Epithelial cell of prostate (primary cell): ENCODE data around the gene HPS4.

Experiments used
- DNase-seq: peaks from one replicate; pipeline ENCODE4 v3.0.0-alpha.2; 2011; ENCODE audit warnings: low read depth, low spot score
- H3K27ac ChIP-seq: fragments of 450-650 bp; 2 replicates; pipeline ENCODE4 v1.5.1; 2017; ENCODE audit warnings: mild to moderate bottlenecking

HPS4 gene

DNA sequence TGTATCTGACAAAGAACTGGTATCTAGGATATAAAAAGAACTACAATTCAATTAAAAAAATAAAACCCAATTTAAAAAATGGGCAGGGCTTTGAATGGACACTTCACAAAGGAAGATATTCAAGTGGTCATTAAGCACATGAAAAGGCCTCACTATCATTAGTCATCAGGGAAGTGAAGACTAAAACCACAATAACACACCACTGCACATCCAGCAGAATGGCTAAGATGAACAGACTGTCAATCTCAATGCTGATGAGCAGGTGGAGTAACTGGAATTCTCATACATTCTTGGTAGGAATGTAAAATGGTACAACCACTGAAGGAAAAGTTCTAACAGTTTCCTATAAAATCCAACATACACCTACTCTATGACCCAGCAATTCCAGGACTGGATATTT lies 8.9 kb downstream of the HPS4 start:
- H3K27ac ChIP-seq, result peak overlapping the region; percentile 31
- no peak for DNase-seq

DNA sequence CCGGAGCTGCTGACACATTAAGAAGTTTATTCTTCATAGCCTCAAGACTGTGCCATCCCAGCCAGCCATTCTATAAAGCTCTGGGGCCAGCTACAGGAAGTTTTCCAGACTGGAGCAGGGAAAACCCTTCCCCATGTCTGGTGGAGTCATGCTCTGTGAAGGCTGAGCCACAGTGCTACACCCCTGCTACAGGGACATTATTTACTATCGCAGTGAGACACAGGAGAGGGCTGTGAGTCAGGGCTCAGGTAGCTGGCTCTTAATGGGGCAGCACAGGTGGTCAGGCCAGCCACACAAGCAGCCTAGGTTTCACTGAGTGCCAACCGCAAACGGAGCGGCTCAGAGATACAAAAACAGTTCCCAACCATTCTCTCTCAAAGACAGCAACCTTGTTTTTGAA lies 12.1 kb downstream of the HPS4 start:
- H3K27ac ChIP-seq, result peak overlapping the region; percentile 93
- peak; percentile 92 for DNase-seq

DNA sequence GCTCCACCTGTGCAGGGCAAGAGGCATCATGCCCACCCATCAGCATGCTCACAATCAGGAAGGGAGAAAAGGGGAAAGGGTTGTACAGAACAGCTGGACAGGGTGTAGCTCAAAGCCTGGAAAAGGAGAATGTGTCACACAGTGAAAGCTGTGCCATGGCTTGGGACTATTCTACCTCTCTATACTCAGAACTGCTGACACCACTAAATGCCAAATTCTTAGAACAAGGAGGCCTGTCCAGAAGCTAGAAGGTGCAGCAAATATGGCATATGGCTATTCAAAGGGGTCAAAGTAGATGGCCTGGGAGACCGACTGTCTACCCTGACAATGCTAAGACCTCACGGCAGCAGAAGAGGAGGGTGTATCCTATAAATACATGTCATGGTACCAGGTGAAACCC lies 12.8 kb downstream of the HPS4 start:
- no peak for DNase-seq
- peak overlapping the region; percentile 93 for H3K27ac ChIP-seq

DNA sequence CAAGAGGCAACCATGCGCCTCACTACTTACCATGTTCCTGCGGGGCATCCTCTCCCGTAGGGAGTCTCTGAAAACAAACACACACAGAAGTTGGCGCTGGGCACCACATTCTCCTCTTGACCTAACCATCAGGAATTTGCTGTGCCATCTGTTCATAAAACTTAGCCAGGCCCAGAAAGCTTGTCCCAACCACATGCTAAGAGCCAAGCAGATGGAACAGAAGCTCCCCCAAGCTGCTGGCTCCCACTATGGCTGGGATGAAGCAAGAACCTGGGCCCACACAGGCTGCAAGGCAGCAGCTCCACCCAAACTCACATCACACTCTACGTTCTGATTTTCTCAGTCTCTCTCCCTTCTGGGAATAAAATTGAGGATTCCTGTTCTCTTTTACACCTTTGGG lies 17.4 kb downstream of the HPS4 start:
- no peak overlapping the region for H3K27ac ChIP-seq
- no peak for DNase-seq

DNA sequence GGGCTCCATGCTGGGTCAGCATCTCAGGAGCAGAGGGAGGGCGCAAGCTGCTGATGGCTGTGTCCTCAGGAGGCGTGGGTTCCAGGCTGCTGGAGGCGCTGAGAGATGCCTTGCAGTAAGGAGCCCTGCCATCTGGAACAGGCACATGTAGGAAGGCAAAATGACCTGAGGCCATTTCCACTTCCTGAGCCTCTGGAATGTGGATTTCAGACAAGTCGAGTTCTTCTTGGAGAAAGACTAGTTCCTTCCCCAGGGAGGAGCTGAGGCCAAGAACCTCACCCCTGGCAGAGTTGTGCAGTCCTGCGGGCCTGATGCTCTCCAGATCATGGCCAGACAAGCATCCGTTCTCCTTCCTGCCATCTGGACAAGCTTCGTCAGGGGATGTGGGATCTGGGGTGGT lies 19.3 kb downstream of the HPS4 start:
- no peak for DNase-seq
- H3K27ac ChIP-seq, result no peak overlapping the region

DNA sequence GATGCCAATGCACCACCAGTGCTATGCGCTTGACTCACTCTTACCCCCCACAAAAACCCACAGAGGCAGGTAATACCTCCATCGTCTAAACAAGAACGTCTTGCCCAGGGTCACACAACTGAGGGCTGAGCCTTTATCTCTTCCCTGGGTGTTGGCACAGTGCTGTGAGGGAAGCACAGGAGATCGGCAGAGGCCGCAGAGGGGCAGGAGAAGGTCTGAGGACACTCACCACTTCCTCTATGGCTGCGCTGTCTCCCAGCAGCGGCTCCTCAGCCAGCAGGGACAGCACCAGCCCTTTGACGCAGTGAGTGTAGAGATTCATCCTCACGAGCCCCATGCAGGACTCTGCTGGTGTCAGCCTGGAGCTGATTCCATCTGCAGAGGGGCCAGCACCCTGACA lies 19.9 kb downstream of the HPS4 start:
- no peak for DNase-seq
- H3K27ac ChIP-seq, result no peak overlapping the region

DNA sequence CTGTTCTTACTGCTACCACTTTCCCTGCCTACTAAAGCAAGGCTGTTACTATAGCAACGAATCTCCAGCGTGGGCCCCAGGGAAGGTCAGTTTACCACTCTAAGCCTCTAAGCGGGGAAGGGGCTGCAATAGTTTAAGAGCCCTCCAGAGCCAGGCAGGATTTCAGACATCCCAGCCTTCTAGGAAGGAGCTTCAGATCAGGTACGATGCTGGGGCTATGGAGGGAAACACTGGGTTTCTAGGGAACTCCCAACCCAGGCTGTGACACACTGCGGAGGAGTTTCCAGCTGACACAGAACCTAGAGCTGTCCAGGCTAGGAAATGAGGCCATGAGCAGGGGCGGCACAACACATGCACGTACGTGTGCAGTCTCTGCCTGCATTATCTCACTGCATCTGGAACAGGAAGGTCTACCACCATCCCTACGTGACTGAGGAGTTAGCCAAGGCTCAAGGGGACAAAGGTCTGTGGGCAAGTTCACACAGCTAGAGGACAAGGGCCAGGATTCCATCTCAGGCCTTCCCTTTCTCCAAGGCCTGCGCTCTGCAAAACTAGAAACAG lies 20.4 kb downstream of the HPS4 start:
- DNase-seq, result no peak
- H3K27ac ChIP-seq, result no peak overlapping the region

DNA sequence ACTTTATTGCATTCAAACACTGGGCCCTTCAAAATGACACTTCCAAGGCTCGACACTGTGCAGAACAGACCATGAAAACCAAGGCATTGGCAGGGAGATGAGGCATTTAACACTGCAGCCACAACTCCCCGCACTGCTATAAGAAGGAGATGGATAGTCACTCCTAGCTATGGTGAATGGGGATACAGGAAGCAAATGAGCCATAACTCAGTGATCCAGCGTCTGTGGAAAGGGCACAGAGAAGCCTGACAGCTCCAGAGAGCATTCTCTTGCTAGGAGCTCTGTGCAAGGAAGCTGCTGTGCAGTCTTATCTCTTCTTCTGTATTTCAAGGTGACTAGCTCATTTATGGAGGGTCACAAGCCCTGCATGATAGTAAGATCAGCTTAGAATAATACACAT lies 20.9 kb downstream of the HPS4 start:
- DNase-seq, result no peak
- H3K27ac ChIP-seq, result no peak overlapping the region

DNA sequence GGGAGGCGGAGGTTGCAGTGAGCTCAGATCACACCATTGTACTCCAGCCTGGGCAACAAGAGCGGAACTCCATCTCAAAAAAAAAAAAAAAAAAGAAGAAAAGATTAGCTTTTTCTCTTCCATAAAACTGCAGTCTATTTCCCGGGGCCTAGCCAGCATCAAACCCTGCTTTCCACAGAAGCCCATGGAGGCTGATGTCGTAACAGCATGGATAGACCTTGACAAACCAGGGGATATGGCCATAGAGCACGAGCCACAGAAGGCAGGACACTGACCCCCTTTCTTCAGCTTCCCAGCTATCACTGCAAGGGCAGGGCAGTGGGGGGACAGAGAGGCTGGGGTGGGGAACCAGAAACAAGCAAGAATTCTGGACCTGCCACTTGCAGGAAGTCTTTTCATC lies 21.5 kb downstream of the HPS4 start:
- DNase-seq, result no peak
- no peak overlapping the region for H3K27ac ChIP-seq

DNA sequence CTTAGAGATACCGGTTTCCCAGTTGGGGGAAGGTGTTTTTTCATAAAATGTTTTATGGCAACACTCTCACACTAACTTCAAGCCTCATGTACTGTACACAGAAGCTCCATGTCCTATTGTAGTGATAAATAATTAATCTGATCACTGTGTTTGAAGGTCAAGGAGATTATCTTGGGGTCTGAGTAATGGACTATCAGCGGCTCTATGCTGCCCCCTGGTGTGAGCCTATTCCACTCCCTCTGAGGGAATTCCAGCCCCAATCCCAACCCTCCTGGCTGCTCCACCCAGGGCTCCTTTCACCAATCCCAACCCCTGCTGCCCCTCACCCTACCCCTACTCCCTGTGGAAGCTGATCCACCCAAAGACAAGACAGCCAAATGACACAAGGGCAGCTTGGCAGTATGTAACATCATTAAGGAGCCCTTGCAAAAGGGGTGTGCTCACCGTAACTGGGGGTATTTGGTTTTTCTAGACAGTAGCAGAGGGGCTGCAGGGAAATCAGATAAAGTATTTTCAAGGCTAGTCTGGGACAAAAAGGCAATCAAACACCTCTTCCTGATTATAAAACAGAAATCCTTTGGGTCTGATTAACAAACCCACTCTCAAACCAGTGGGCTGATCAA lies 22.3 kb downstream of the HPS4 start:
- no peak overlapping the region for H3K27ac ChIP-seq
- DNase-seq, result no peak

DNA sequence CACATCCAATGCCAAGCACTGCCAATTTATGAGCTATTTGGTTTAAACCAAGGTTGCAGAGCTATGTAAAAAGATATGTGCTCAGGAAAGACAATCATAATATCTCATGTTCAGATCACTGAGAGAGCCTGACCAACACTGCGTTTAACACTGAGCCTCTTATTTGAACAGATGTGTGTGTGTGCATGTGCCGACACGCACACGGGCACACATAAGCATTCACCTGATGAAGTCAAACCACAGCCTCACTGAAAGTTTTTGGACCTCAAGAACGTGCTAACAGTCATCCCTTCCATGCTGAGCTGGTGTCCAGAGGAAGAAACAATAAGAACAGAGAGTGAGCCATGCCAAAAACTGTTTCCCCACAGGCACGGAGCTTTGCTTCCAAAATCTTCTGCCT lies 23.4 kb downstream of the HPS4 start:
- peak overlapping the region; percentile 41 for H3K27ac ChIP-seq
- DNase-seq, result peak; percentile 92

DNA sequence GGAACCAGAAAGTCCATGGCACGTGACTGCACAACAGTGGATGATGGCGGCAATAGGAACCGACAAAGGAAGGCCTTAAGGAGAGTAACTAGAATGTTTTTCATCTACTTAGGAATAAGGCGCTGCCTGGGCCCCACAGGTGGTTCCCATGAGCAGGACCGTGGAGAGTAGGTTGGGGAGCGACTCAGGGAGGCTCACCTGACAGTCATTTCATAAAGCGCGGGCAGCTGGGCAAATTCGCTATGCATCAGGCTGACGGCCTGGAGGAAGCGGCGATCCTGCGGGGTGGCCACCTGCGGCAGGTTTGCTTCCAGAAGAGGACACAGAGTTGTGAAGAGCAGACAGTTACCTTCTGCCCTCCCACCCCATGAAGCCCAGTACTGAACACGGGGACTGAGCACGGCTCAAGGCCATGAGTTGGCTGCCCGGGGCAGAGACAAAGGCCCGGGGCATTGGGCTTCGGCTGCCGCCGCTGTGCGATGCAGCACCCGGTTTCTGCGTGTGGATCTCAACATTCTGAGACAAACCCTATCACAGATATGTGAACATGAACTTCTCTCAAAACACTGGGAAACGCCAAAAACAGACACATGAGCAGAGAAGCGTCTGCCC lies 25.8 kb downstream of the HPS4 start:
- no peak for DNase-seq
- H3K27ac ChIP-seq, result no peak overlapping the region

DNA sequence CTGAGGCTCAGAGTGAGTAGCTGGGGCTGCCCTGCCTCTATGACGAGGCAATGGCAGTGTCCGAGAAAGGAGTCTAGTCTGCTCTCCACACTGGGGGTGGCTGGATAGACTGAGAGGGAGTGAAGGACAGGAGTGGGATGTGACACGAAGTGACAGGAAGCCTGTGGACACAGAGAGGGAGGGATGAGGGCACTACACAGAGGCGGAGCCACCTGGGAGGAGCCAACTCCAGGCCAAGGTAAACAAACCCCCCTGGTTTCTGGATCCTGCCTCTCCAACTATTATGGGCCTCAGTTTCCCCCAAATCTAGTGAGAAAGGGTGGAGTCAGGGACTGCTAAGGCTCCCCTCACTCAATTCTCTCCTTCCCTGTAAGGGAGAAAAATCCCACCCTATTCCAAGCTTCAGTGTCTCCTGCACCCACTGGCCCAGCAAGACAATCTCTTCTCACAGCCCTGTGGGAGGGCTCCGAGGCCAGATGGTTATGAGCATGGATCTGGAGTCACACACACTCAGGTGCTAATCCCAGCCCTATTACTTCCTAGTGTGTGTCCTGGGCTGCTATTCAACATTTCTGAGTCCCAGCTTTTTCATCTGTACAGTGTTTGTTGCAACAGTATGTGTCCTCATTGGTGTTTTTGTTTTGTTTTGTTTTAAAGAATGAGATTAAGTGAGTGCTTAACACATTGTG lies 29.6 kb downstream of the HPS4 start:
- no peak for DNase-seq

DNA sequence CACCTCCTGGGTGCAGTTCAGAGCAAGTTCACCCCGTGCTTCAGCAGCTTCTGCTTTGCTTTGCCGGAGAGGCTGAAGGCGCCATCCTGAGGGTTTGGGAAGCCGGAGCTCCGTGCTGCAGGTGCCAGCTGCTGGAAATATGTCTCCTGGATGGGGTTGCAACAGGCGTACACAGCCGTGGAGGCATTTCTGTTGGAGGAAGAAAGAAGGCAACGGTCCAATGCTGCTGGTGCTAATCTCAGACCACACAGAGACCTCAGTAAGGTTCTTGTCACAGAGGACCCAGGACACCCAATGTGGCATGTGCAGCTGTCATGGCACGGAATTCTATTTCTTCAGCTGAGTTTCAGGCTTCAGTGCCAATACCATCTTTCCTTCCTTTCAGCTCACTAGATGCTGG lies 30.4 kb downstream of the HPS4 start:
- H3K27ac ChIP-seq, result no peak overlapping the region
- DNase-seq, result no peak

More for the DNA sequence above, 29.6 kb downstream of the HPS4 start:
- H3K27ac ChIP-seq, result no peak overlapping the region

DNA sequence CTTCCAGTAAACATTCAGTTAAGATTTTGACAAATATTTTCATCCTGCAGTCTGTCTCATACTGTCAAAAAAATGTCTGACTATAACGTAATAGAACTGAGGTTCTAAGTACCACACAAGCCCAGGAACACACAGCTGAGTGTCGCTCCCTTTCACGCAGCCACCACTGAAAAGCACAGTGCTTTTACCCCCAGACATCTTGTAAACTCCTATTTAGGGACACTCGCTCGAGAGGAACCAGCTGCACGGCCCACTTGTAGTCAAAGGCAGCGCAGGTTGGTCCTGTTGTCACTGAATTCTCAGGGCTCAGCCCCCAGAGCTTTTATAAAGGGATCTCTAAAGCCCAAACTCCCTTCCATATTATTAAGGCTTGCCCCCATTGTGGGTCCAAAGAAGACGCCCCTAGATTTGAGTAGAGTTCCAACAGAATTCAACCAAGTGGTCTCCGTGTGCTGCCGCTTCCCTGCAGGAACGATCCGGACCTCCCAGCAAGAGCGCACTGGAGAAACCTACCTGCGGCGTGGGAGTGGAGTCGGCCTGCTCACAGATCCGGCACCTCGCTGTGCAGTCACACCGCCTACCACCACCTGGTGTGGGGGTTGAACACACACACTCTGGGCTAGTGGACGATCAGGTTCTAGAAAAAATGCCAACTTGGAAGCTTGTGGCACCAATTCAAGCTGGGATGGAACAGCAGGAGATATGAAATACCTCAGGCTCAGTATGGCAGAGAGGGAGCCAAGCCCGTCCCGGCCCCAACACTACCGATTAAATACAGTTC lies 31.2 kb downstream of the HPS4 start:
- H3K27ac ChIP-seq, result no peak overlapping the region
- DNase-seq, result no peak

DNA sequence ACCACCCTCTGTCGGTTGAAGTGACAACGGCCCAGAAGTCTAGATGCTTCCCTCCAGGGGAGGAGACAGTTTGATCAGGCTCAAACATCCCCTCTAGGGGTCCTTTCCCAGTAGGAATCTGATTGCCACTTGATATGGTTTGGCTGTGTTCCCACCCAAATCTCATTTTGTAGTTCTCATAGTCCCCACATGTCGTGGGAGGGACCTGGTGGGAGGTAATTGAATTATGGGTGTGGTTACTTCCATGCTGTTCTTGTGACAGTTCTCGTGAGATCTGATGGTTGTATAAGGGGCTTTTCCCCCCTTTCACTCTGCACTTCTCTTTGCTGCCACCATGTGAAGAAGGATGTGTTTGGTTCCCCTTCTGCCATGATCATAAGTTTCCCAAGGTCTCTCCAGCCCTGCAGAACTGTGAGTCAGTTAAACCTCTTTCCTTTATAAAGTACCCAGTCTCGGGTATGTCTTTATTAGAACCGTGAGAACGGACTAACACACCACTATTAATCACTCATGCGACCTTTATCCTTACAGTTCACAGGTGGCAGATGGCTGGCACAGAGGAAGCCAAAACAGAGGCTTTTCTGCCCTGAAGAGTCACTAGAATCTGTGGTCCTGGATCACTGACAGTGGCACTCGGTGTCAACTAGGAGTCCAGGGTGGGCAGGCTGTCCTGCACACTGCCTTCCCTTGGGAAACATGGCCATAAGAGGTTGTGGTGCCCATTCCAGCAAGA lies 33.0 kb downstream of the HPS4 start:
- no peak overlapping the region for H3K27ac ChIP-seq

DNA sequence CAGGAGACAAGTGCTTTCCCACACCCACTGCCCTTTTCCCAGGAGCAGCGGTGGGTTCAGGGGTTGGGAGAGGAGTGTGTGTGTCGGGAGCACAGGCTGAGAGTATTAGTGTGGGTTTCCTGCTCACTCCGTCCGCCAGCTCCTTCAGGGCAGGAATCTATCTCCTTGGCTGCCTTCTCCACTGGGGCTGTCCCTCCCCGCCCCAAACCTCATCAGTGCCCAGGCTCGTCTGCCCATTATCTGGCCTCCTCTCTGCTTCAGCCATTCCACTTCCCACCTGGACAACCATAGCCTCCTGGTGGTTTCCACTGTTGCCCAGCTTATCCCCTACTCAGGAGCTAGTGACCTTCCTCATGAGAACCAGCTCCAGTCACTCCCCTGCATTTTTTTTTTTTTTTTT lies 34.6 kb downstream of the HPS4 start:
- no peak overlapping the region for H3K27ac ChIP-seq
- DNase-seq, result no peak

More for the DNA sequence above, 33.0 kb downstream of the HPS4 start:
- DNase-seq, result no peak

DNA sequence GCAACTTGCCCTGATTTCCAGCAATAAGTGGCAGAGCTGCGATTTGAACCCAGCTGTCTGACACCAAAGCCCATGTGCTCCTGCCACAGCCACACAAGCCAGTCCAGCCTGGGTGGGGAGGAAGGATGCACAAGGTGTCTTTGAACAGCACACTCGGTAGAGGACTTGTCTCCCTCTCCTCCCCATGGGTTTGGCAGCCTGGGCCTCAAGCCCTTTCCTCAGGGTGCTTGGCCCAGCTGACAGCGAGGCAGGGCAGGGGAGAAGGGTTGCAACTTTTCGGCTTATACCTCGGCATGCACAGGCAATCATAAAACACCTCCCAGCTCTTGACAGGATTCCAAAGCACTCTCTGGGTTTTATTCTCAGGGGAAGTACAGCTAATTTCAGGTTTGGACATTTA lies 35.2 kb downstream of the HPS4 start:
- no peak overlapping the region for H3K27ac ChIP-seq
- DNase-seq, result no peak

DNA sequence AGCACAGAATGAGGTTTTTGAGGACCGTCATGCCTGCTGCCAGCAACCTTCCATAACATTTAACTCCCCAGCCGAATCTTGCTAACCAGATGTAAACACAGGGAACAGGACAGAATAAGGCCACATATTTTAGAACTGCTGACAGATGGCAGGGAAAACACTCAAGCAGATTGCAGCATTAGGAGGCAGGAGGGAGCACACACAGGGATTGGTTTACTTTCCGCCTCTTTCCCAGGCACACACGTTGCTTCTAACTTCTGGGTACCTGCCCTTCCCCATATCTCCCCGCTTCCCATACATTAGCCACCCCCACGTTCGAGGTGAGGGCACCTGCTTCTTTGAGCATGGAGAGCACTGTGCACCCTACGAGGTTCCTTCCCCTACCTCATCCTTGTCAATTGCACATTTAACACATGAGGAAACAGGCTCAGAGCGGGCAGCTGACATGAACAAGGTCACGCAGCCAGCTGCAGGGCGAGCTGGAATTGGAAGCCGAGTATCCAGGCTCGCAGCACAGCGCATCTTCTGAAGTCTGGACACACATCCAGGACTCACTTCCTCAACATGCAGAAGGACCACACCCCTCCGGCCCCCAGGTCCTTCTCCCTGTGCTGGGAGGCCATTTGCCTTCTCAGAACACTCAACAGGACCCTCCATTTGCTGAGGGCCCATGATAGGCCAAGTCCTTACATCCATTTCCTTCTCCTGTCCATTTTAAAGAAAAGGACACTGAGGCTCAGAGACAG lies 35.8 kb downstream of the HPS4 start:
- DNase-seq, result no peak

More for the DNA sequence above, 35.8 kb downstream of the HPS4 start:
- no peak overlapping the region for H3K27ac ChIP-seq
